WI38 (cell line): ENCODE results near the gene NOL4L.
"Not testable (repeated sequence)": the region's sequence is repeated elsewhere in the genome, so short reads cannot be mapped to it uniquely, and the experiment has no call there.

Source experiments
- H3K4me3 ChIP-seq: 2 replicates; pipeline ENCODE4 v1.5.1; 2011; ENCODE audit warnings: low read depth, mild to moderate bottlenecking, control low read depth, low read length
- TF ChIP-seq, protein P1 (sequence below): IDR thresholded peaks from 2 replicates; pipeline ENCODE4 v1.5.1; 2012; ENCODE audit warnings: low read depth, mild to moderate bottlenecking, control low read depth, low read length

Gene NOL4L

DNA sequence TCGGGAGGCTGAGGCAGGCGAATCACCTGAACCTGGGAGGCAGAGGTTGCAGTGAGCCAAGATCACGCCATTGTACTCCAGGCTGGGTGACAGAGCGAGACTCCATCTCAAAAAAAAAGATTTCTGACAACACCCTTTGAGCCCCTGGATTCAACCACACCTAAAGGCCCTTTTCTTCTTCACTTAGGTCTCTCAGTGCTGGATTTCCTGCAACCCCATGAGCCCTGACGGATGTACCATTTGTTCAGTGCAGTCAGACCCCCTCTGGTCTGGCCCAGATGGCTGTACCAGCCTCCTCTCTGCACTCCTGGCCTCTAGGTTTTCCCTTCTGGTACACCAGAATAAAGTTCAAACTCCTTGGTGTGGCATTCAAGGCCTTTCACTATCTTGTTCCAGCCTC lies 9.1 kb upstream of the NOL4L start:
- TF ChIP-seq, protein P1, sequence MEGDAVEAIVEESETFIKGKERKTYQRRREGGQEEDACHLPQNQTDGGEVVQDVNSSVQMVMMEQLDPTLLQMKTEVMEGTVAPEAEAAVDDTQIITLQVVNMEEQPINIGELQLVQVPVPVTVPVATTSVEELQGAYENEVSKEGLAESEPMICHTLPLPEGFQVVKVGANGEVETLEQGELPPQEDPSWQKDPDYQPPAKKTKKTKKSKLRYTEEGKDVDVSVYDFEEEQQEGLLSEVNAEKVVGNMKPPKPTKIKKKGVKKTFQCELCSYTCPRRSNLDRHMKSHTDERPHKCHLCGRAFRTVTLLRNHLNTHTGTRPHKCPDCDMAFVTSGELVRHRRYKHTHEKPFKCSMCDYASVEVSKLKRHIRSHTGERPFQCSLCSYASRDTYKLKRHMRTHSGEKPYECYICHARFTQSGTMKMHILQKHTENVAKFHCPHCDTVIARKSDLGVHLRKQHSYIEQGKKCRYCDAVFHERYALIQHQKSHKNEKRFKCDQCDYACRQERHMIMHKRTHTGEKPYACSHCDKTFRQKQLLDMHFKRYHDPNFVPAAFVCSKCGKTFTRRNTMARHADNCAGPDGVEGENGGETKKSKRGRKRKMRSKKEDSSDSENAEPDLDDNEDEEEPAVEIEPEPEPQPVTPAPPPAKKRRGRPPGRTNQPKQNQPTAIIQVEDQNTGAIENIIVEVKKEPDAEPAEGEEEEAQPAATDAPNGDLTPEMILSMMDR, result no peak
- H3K4me3 ChIP-seq, result no peak overlapping the region

DNA sequence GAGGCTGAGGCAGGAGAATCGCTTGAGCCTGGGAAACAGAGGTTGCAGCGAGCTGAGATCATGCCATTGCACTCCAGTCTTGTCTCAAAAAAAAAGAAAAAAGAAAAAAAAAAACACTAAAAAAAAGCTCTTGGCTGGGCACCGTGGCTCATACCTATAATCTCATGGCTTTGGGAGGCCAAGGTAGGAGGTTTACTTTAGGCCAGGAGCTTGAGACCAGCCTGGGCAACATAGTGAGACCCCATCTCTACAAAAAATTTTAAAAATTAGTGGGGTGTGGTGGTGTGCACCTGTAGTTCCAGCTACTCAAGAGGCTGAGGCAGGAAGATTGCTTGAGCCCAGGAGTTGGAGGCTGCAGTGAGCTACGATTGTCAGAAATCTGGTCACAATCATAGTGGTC lies 7.5 kb upstream of the NOL4L start:
- not testable (repeated sequence) for H3K4me3 ChIP-seq

DNA sequence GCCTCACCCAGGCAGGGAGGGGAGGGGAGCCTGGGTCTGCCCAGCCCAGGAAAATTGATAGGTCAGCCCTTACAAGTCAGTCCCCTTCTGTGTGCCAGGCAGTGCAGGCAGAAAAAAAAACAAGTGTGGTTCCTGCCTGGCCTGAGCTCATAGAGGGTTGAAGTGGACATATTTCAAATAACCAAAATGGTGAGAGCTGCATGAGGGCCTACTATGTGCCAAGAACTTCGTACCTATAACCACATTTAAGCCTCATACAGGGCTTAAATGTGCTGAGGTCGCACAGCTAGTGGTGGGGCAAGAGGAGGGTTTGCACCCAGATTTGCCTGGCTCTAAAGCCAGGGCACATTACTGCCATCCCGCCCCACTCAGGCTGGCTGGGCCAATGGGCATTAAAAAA lies 6.9 kb upstream of the NOL4L start:
- no peak overlapping the region for H3K4me3 ChIP-seq
- TF ChIP-seq, protein P1, result no peak

DNA sequence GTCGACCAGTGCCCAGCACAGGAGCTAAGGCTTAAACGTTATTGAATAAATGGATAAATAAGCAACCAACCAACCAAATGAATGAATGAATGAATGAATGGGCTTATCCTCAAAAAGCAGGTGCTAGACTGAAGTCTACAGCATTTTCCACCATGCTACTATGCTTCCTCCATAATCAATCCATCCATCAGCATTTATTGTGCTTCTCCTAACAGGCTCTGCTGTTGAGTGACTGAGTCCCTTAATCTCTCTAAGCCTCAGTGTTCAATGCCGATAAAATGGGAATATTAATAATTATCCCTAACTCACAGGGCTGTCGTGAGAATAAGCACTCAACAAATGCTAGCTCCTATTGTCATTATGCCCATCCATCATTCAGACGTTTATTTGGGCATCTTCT lies 4.6 kb upstream of the NOL4L start:
- H3K4me3 ChIP-seq, result no peak overlapping the region
- TF ChIP-seq, protein P1, result no peak

DNA sequence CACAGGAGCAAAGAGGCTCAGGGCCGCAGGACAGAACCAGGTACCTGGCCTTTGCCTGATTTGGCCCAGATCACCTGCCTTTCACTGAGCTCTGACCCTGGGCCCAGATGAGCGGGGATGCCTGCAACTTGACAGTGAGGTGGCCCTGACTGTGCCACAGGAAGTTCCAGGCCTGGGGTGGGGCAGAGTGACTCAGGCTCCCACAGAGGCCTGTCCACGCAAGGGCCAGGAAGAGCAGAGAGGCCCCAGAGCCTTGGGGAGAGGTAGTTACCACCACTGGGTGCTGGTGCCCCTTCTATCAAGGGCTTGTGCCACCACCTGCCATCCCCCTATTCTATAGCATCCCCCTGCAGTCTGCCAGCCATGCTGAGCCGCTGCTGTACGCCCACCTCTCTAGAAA lies 4.1 kb upstream of the NOL4L start:
- TF ChIP-seq, protein P1, result no peak
- H3K4me3 ChIP-seq, result no peak overlapping the region

DNA sequence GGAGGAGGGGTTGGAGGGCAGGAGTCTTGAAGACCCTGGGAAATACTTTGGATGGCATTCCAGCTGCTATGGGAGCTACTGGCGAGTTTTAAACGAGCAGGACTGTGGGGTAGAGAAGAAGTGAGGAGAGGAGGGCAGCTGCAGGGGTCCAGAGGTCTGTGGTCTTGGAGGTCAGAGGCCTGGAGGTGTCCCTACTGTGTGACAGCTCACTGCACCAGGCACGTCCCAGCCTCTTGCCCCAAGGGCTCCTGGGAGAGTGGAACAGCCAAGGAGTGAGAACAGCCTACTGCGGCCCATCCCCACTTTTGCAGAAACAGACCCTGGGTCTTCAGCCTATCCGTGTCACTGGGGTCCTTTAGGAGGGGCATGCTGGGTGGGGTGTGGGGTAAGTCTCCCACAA lies 2.9 kb upstream of the NOL4L start:
- no peak overlapping the region for H3K4me3 ChIP-seq
- TF ChIP-seq, protein P1, result no peak

DNA sequence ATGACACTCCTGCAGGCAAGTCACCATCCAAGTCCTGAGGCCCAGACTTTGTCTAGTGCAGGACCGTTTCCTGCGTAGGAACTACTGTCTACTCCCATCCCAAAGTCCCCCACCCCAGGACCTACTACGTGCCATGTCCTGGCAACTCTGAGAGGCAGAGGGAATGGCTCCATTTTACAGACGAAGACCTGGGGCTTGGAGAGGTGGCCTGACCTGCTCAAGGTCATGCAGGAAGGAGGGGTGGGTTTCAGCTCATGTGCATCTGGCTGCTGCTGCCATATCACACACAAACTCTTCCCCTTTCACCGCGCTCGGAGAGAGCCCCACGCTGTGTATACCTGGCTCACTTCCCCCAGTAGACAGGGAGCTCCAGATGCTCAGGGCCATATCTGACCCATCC lies 1.2 kb upstream of the NOL4L start:
- H3K4me3 ChIP-seq, result no peak overlapping the region
- TF ChIP-seq, protein P1, result no peak

DNA sequence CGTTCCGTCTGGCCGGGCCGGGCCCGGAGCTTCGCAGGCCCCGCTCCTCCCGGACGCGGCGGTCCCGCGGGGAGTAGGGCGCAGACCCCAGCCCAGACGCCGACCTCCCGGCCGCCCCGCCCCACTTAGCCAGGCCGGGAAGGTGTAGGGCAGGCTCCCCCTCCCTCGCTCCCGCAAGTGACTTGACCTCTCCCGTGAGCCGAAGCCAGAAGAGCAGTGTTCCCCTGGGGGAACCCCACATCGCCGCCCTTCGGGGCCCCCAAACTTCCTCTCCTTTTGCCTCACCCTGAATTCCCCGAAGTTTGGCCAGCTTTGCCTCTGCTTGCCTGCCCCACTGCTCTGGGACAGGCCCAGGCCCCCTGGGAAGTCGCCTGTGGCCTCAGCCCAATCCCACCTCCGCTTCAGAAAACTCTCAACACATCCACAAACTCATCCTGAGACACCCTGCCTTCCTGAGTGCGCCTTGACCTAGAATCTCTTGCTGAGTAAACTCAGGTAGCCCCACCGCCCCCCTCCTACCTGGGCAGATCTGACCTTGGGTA lies 524 bp upstream of the NOL4L start:
- TF ChIP-seq, protein P1, result no peak
- H3K4me3 ChIP-seq, result 0 out of 2 replicates have a peak overlapping the region, but pooled peaks have one; percentile 9
